AG10803 (cell line): ENCODE data around the gene PDLIM1.

Experiments
- DNase-seq: peaks from one replicate; pipeline ENCODE4 v3.0.0; 2010; ENCODE audit warnings: low read depth
- H3K4me3 ChIP-seq: 2 replicates; pipeline ENCODE4 v1.5.1; 2011; ENCODE audit warnings: mild to moderate bottlenecking, low read length, control low read depth
- TF ChIP-seq, protein P1 (sequence below): conservative IDR thresholded peaks from 2 replicates; pipeline ENCODE4 v1.5.1; 2011; ENCODE audit warnings: mild to moderate bottlenecking, low read length, control low read depth, inconsistent platforms

The PDLIM1 gene

DNA sequence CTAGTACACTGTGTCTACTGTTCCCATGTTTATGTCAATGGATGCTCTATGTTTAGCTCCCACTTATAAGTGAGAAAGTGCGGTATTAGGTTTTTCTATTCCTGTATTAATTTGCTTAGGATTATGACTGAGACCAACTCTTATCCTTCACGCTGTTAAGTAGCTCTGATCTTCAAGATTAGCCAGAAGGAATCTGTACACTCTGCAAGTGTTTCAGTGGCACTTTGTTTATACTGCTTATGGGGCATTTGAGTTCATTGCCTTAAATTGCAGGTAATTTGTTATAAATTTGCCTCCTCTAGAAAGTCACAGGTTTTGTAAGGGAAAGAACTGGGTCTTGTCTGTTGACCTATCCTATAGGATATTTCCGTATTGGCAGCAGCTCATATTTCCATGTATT lies 103.2 kb downstream of the PDLIM1 start:
- DNase-seq = no peak

More for the DNA sequence above, 103.2 kb downstream of the PDLIM1 start:
- TF ChIP-seq, protein P1, sequence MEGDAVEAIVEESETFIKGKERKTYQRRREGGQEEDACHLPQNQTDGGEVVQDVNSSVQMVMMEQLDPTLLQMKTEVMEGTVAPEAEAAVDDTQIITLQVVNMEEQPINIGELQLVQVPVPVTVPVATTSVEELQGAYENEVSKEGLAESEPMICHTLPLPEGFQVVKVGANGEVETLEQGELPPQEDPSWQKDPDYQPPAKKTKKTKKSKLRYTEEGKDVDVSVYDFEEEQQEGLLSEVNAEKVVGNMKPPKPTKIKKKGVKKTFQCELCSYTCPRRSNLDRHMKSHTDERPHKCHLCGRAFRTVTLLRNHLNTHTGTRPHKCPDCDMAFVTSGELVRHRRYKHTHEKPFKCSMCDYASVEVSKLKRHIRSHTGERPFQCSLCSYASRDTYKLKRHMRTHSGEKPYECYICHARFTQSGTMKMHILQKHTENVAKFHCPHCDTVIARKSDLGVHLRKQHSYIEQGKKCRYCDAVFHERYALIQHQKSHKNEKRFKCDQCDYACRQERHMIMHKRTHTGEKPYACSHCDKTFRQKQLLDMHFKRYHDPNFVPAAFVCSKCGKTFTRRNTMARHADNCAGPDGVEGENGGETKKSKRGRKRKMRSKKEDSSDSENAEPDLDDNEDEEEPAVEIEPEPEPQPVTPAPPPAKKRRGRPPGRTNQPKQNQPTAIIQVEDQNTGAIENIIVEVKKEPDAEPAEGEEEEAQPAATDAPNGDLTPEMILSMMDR = no peak
- H3K4me3 ChIP-seq = no peak overlapping the region
